GM18867 (cell line): Measurements from ENCODE around the gene CCPG1.
"Not testable (repeated sequence)": the region's sequence is repeated elsewhere in the genome, so short reads cannot be mapped to it uniquely, and the experiment has no call there.

Source experiments
- ATAC-seq: cut with Tn5 transposase; IDR thresholded peaks from one replicate; pipeline ENCODE4 v1.9.1; 2021; ENCODE audit warnings: mild to moderate bottlenecking, moderate library complexity; ENCODE audit not compliant: unreplicated experiment

CCPG1 gene, protein sequence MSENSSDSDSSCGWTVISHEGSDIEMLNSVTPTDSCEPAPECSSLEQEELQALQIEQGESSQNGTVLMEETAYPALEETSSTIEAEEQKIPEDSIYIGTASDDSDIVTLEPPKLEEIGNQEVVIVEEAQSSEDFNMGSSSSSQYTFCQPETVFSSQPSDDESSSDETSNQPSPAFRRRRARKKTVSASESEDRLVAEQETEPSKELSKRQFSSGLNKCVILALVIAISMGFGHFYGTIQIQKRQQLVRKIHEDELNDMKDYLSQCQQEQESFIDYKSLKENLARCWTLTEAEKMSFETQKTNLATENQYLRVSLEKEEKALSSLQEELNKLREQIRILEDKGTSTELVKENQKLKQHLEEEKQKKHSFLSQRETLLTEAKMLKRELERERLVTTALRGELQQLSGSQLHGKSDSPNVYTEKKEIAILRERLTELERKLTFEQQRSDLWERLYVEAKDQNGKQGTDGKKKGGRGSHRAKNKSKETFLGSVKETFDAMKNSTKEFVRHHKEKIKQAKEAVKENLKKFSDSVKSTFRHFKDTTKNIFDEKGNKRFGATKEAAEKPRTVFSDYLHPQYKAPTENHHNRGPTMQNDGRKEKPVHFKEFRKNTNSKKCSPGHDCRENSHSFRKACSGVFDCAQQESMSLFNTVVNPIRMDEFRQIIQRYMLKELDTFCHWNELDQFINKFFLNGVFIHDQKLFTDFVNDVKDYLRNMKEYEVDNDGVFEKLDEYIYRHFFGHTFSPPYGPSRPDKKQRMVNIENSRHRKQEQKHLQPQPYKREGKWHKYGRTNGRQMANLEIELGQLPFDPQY

DNA sequence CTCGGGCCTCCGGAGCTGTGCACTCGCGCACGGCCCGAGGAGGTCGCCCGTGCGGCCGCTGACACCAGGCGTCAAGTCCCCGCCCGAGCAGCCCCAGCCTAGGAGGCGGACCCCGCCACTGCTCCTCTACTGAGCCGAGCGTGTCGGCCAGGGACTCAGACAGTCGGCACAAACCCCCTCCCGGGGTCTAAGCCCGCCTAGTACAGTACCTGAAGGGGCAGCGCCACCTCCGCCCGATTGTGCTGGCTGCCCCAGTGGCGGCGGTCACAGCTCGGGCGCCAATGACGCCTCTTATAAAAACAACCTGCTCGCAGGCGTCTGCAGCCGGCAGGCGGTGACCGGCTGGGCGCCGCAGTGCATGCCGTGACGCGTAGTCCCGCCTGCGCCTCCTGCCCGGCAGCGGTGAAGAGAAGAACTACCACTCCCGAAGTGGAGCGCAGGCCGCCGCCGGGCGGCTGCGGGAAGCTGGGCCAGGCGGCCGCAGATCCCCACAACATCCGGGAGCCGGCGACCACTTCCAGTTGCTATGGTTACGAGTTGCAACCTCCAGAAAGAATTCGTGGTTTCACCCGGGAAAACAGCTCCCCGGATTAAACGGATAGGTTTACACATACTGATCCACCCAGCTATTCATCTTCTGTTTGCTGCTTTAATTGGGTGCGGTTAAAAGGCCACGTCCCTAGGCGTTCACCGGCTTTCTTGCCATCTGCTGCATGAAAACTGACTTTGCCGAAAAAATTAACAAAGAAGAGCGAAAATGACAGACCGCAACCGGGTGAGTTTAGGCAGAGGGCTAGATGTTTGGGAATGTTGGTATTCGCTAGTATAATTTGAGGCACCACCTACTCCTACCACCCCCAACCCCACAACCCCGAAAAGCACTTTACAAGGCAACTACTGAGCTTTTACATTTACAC lies at the start of gene CCPG1, which contains the start of gene PIERCE2:
Gene CCPG1, minus strand, starts transcription at position 348 of the 917 bp plus-strand sequence. CDS start 18,935 bp downstream, outside the sequence.
Gene PIERCE2, plus strand, starts transcription at position 484 of the 917 bp plus-strand sequence. Its CDS starts 274 bp downstream, at position 758.
- ATAC-seq, result peak; percentile 95

DNA sequence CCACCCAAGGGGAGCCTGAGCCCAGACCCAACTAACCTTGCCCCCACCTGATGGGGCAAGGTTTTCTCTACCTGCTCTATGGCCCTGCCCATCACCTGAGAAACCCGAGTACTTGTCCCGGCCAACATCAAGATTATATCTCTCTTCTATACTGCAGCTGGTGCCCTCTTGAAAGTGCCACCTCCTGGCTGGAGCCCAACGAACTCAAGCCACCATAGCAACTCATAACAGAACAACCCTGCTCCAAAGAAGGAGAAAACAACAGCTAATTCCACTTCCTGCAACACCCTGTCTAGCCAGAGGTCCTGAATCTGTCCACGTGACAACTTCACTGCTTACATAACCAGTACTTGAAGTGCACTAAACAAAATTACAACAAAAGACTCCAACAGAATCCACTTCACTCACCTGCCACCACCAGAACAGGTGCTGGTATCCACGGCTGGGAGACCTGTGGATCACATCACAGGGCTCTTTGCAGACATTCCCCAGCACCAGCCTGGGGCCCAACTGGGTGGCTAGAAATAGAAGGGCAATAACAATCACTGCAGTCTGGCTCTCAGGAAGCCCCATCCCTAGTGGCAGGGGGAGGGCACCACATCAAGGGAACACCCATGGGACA lies 49.4 kb upstream of the CCPG1 start:
- no peak for ATAC-seq

DNA sequence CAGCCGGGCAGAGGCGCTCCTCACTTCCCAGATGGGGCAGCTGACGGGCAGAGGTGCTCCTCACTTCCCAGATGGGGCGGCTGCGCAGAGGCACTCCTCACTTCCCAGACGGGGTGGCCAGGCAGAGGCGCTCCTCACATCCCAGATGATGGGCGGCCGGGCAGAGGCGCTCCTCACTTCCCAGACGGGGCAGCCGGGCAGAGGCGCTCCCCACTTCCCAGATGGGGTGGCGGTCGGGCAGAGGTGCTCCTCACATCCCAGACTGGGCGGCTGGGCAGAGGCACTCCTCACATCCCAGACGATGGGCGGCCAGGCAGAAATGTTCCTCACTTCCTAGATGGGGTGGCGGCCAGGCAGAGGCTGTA lies 38.9 kb upstream of the CCPG1 start:
- ATAC-seq, result not testable (repeated sequence)

DNA sequence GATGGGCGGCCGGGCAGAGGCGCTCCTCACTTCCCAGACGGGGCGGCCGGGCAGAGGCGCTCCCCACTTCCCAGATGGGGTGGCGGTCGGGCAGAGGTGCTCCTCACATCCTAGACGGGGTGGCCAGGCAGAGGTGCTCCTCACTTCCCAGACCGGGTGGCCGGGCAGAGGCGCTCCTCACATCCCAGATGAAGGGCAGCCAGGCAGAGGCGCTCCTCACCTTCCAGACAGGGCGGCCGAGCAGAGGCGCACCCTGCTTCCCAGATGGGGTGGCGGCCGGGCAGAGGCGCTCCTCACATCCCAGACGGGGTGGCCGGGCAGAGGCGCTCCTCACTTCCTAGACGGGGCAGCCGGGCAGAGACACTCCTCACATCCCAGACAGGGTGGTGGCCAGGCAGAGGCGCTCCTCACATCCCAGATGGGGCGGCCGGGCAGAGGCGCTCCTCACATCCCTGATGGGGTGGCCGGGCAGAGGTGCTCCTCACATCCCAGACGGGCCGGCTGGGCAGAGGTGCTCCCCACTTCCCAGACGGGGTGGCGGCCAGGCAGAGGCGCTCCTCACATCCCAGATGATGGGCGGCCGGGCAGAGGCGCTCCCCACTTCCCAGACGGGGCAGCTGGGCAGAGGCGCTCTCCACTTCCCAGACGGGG lies 38.3 kb upstream of the CCPG1 start:
- not testable (repeated sequence) for ATAC-seq

DNA sequence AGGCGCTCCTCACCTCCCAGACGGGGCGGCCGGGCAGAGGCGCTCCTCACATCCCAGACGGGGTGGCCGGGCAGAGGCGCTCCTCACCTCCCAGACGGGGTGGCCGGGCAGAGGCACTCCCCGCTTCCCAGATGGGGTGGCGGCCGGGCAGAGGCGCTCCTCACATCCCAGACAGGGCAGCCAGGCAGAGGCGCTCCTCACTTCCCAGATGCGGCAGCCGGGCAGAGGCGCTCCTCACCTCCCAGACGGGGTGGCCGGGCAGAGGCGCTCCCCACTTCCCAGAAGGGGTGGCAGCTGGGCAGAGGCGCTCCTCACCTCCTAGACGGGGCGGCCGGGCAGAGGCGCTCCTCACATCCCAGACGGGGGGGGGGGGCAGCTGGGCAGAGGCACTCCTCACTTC lies 37.8 kb upstream of the CCPG1 start:
- ATAC-seq, result not testable (repeated sequence)

DNA sequence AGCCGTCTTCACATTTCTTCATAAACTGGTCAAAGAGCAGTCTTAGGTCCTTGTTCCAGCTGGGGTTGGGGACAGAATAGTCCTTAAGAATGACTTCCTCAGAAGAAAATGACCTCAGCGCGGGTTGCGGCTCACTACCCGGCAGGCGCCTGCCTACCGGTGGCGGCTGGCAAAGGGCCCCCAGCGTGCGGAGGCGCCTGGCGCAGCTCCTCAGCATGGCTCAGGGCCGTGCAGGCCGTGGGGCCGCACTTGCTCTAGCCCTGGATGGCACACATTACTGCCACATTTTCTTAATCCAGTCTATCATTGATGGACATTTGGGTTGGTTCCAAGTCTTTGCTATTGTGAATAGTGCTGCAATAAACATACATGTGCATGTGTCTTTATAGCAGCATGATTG lies 35.0 kb upstream of the CCPG1 start:
- not testable (repeated sequence) for ATAC-seq

DNA sequence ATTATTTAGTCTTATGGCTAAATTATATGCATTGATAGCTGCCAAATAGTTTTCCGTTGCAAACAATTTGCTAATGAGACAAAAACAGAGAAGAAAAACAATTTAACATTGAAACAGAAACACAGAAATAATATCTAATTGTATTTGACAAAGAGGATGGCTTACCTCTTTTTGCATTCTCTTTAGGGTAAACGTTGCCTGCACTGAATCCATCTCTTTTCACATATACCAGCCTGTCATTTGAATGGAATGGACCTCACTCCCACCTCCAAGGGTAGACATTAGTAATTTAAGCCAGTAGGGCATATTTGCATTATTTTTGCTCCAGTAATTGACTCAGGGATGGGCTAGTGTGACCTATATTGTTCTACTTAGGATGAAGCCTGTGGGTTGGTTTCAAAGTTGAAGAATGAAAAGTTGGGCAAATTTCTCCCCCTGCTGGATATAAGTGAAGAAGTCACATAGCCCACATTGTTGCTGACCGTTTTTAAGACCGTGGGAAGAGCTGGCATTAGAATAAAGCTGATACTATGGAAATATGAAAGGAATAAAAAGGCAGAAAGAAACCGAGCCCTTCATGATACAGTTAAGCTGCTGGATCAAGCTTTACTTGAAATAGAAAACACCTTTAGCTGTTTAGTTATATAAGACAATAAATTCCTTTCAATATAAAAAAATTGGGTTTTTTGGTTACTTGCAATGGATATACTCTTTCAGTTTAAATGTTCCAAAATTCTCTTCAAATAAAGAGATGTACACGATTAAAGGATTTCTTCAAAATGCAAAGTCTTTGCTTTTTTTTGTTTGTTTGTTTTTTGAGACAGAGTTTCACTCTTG lies 27.0 kb upstream of the CCPG1 start:
- ATAC-seq, result peak; percentile 61

DNA sequence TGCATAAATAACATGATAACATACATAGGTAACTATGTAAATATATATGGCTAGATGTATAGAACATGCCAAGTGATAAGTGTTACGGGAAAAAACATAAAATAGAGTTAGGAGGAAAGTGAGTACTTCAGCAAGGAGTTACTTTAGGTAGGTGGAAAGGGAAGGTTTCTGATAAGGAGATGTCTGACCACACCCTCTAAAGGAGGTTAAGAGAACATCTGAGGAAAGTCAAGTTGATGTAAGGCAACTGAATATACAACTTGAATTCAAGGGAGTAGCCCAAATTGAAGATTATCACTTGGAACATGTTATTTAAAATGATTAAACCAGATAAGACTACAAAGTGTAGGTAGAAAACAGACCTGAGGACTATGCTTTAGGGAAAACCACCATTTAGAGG lies 13.9 kb upstream of the CCPG1 start:
- ATAC-seq, result no peak

DNA sequence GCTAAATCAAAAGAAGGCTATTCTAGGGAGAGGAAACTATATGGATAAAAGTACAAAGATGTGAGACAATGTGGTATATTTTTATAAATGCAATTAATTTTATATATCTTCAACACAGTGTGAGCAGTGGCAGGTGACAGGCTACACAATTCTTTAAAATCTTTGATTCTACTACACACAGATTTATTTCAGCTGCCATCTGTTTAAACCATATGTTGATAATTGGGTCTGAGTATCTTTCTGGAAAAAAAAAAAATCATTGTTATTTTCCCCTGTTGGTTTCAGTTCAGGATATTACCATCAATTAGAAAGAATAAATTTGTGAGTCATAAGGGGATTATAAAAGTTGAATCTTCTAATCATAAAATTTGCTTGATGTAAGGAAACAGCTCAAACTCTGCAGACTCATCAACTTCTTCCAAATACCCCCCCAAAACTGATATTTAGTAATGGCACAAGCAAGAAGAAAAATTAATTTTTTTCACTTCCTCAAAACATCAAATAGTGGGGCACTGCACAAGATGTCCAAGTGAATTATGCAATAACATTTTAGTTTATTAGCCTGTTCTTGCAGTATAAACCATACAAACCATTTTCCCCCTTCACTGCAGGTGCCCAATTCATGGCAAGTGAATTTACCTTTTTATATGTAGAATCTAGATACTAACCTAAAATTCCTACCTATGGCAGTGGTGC lies 12.2 kb upstream of the CCPG1 start:
- ATAC-seq, result no peak

DNA sequence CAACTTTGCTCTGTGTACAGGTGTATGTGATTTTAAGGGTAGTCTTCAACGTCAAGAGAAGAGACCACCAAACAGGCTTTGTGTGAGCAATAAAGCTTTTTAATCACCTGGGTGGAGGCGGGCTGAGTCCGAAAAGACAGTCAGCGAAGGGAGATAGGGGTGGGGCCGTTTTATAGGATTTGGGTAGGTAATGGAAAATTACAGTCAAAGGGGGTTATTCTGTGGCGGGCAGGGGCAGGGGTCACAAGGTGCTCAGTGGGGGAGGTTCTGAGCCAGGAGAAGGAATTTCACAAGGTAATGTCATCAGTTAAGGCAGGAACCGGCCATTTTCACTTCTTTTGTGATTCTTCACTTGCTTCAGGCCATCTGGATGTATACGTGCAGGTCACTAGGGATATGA lies 9.5 kb upstream of the CCPG1 start:
- ATAC-seq, result not testable (repeated sequence)

DNA sequence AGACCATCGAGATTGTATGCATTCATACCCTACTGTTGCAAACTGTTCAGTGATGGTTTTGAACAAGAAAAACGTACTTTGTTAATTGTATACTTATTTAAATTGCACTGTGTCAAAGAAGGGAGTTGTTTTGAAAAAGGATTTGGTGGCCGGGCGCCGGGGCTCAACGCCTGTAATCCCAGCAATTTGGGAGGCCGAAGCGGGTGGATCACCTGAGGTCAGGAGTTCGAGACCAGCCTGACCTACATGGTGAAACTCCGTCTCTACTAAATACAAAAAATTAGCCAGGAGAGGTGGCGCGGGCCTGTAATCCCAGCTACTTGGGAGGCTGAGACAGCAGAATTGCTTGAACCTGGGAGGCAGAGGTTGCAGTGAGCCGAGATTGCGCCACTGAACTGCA lies 817 bp upstream of the CCPG1 start:
- ATAC-seq, result not testable (repeated sequence)

DNA sequence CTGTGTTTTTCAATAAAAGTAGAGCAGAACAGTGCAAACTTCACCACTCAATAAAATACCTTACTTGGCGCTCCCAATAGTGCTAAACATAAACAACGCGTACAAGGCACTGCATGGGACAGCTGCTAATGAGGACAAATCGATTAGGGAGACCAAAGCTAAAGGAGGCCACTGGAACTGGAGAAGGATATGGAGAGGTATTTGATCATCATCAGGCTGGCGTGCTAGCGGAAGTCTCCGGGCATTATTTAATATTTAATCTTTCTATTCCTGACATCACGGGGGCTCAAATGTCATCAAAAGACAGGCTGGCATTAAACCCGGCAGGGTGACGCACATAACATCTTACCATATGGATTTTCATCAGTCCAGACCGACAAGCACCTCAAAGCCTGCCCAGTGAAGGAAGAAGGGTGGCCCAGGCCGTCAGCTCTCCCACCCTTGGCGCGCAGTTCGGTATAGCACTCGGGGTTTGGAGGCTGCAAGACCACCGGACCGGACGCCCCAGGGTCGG lies 604 bp downstream of the CCPG1 start:
- peak; percentile 0 for ATAC-seq

DNA sequence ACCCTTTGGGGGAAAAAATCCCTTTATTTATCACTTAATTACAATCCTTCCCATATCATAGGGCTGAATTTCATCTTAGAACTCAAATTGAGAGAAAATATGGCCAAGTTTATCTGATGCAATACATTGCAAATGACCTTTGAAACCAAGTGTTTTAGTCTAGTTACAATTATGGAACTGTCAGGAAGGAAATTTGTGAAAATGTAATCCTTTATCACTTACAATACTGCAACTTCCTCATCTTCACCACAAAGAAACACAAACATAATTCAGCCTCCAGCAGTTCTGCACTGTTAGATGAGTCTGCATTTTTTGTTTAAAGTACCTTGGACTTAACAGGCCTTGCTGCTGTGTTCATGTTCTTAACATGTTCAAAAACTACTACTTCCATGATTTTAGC lies 4.6 kb downstream of the CCPG1 start:
- no peak for ATAC-seq

DNA sequence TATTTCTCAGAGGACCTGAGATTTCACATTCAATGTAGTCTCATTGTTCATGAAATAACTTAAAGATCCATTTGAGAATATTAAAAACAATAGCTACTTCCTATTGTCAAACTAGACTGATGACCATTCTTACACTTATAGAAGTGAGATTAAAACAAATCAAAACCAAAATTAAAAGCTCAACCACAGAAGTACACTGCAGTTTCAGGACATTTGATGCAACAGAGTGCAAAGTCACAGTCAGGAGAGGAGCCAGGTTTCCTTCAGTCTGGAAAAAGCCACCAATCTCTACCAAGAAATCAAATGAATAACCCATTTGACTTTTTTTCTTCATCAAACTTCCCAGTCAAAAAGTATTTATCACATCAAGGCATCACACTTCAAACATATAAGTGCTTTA lies 5.5 kb downstream of the CCPG1 start:
- peak; percentile 67 for ATAC-seq

DNA sequence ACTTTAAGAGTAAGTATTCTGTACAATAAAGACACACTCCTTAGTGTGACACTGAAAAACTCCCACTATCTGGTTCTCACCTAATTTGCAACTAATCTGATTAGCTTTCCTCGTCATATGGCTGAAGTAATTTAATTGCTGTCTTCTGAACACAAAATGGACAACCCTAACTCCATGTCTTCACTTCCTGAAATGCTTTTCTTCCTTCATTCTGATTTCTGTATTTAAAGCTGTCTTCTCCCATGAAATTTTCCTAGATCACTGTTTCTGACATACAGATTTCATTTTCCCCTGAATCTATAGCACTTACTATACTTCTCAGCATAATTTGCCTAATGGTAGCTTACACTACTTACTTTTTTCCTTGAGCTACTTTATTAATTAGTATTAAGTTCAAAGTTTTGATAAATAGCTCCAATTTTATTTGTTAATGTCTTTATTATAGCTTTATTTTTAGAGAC lies 6.3 kb downstream of the CCPG1 start:
- no peak for ATAC-seq

DNA sequence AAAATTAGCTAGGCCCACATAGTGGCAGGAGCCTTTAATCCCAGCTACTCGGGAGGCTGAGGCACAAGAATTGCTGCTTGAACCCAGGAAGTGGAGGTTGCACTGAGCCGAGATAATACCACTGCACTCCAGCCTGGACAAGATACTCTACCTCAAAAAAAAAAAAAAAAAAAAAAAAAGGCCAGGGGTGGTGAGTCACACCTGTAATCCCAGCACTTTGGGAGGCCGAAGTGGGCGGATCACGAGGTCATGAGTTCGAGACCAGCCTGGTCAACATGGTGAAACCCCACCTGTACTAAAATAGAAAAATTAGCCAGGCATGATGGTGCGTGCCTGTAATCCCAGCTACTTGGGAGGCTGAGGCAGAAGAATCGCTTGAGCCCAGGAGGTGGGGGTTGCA lies 8.1 kb downstream of the CCPG1 start:
- not testable (repeated sequence) for ATAC-seq

DNA sequence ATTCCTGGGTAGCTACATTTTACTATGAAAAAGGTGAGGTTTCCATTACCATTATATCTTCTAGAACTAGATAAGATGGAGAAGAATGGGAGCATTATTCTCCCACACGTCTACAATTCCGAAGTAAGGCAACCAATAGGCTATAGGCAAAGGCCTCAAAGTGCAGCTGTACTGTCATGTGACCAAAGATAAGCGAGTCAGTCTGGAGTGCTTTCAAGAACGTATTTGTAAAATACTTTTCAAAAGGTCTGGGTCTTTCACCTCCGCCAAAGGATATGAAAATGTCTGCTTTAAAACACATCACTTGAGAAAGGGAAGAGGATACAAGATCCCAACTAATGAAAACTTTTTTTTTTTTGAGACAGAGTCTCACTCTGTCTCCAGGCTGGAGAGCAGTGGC lies 9.9 kb downstream of the CCPG1 start:
- ATAC-seq, result no peak

DNA sequence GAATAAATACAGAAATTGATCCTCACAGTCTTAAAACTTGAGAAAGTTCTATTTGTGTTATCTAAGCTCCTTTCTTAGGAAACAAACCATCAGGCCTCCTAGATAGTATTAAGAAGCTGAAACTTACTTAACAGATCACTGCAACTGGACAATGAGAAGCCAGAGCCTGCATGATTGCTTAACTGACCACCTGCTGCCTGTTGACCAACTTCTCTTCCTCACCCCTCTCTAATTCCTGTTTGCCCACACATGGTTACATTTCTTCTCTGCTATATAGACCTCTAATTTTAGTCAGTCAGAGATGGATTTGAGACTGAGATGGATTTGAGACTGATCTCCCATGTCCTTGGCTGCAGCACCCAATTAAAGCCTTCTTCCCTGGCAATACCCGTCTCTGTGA lies 13.5 kb downstream of the CCPG1 start:
- ATAC-seq, result no peak
